ENCODE data around the gene ROPN1L.

ROPN1L gene

DNA sequence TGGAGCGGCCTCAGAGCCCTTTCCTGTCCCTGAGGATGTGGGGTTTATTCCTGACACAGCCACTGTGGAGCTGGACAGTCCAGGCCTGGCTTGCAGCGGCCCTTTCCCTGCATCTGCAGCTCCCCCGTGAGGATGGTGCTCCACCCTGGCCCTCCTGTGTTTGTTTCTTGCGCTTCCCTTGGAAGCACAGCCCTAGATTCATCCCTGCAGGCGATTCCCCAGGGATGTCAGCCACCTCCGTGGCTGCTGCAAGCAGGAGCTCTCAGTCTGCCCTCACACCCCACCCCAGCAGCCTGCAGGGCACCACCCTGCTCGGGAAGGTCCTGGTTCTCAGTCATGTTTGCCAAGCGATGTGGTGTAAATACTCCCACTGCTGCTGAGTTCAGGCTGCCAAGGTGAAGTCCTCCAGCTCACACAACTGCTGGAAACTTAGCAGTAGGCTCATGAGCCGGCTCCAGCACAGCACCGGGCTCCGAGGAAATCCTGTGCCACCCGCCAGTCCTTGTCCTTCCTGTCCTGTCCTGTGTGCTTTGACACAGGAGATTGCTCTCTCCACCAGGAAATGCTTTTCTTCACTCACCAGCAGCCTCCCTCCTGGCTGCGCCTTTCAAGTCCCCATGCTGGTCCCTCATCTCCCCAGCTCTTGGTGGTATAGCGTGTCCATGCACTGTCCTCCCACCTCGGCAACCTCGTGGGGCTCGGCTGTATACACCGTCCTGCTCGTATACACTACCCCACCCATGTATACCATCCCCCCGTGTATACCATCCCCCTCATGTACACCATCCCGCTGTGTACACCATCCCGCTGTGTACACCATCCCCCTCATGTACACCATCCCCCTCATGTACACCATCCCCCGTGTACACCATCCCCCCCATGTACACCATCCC, 16.2 kb downstream of the ROPN1L start:
- DNase-seq (ENCODE audit: low read depth in 2 of 2): no peak

DNA sequence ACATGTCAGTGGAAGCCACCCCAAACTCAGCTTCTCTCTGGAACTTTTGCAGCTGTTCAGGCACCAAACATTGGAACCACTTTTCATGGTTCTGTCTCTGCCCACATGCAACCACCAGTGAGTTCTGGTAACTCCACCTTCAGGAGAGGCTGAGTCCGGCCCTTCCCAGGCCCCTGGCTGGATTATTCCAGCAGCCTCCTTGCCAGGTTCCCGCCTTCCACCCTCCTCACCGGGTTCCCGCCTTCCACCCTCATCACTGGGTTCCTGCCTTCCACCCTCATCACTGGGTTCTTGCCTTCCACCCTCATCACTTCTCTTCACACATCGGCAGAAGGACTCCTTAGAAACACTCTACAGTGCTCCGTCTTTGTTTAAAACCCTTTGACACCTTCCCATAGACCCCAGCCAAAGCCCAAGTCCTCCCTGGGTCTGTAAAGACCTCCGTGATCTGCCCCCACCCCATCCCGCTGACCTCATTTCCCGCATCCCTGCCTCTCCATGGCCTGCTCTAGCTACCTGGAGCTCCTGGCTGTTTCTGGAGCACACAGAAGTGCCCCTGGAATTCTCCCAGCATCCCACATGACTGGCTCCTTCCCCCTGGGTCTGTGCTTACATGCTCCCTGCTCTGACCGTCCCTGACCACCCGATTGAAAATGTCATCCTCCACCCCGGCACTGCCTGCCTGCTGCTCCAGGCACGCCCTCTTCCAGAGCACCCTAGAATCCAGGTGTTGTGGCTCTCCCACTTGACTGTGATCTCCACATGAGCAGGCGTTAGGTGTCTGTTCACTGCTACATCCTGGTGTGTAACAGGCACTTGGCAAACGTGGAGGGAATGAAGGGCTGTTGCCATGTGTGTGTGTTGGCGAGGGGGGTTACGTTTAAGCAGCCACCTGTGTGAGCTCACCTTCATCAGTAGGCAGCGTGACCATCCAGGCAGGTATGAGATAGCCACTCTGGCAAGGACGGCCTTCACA, 17.7 kb downstream of the ROPN1L start:
- DNase-seq (ENCODE audit: low read depth in 2 of 2): no peak

DNA sequence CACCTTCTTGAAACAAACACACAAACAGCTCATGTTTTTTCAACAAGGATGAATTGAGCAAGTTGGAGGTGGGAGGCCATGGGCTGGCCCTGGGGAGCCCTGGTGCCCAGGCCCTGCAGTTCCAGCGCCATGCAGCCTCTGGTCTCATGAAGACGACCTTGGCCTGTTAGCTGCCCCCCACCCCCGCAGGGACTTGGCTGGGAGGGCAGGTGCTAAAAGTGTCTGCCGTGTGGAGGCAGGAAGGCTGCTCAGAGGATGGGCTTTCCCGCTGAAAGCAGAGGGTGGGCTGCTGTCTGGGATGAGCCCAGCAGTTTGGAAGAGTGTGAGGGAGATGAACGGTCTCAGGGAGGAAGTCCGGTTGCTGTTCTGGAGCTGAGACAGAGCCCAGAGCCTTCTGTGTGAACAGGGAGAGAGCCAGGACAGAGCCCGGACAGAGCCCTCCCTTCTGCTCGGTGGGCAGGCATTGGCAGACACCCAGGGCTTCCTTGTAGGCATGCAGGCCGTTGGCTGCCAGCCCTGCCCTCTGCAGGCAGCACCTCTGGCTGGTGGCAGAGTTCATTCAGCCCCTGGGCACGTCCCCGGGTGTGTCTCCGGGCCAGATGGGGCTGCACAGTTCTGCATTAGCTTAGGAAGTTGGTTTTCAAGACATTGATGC, 18.7 kb downstream of the ROPN1L start:
- no peak for DNase-seq (ENCODE audit: low read depth in 2 of 2)

DNA sequence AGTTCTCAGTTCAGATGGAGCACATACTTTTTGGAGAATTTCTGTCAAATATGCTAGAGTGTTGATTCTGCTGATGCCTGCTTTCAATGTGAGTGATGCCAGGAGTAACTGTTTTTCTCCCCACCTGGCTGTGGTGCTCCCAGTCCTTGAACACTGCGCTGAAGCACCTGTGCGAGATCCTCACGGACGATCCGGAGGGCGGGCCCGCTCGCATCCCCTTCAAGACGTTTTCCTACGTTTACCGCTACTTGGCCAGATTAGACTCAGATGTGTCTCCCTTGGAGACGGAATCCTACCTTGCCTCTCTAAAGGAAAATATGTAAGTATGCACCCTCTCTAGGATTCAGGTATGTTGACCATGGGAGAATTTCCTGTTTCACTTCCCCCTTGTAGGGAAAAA, 19.4 kb downstream of the ROPN1L start:
- DNase-seq (ENCODE audit: low read depth in 2 of 2): no peak

DNA sequence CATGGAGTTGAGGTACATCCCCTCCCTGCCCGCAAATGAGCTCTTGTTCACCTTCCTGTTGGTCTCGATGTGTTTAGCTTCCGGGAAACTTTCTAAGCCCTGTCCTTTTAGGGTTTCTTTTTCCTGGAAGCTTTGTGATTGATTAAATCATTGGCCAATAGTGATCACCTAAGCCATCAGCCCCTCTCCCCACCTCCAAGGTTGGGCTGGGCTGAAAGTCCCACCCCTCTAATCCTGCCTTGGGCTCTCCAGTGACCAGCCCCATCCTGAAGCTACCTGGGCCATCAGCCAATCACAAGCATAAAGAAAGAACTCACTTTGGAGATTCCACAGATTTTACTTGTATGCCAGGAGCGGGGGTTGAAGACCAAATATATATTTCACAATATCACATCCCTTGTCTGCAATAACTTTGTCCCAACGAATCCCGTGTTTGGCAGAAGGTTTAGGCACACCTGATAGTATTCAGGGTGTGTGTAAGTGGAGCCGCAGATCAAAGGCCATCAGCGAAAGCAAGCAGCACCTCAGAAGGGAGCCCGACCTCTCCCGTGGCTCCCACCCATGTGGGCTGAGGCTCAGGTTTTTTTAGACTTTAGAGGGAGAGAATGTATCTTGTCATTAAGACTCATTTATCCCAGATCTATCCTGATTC, 20.4 kb downstream of the ROPN1L start:
- no peak for DNase-seq (ENCODE audit: low read depth in 2 of 2)

DNA sequence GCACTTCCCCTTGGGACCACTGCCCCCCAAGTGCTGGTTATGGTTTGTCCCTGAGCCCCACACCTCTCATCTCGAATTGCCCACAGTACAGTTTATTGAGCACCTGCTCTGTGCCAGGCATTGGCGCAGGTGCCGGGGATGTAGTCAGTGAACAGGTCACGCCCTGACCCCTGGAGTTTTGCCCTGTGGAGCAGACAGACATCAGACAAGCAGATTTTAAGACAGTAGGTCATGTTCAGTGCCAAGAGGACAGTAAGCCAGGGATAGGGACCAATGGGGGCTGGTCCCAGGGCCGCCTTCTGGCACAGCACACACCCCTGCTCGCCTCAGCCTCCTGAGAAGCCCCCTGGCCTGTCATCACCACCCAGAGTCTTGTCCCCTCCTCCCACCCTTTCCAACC, 21.9 kb downstream of the ROPN1L start:
- DNase-seq (ENCODE audit: low read depth in 2 of 2): no peak

DNA sequence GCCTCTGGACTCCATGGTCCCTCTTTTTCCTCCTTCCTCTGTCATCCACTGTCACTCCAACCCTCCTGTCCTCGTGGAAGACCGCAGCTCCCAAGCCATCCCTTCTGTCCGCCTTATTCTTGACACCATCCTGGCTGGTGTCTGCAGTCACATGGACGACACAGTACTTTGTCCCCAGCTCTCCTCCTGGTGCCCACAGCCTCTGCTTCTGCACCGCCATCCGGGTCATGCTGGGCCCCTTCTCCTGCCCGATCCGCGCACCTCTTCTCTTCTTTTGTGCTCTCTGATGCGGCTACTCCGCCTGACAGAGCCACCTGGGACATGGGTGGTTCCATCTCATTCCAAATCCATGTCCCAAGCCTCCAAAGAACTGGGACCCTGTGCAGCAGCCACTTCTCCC, 22.5 kb downstream of the ROPN1L start:
- no peak for DNase-seq (ENCODE audit: low read depth in 2 of 2)

DNA sequence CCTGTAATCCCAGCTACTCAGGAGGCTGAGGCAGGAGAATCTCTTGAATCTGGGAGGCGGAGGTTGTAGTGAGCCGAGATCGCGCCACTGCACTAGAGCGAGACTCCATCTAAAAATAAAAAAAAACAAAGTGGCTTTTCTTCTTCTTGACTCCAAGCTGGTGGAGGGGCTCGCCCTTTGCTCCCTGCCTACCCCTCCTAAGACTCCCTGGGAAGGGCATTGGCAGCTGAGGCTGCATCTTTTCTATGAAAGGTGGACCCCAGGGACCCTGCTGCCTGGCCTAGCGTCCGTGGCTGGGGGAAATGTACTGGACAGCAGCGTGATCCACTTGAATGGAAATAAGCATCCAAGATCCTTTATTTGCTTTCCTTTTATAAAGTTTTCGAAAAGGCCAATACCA, 24.0 kb downstream of the ROPN1L start:
- DNase-seq (ENCODE audit: low read depth in 2 of 2): no peak

DNA sequence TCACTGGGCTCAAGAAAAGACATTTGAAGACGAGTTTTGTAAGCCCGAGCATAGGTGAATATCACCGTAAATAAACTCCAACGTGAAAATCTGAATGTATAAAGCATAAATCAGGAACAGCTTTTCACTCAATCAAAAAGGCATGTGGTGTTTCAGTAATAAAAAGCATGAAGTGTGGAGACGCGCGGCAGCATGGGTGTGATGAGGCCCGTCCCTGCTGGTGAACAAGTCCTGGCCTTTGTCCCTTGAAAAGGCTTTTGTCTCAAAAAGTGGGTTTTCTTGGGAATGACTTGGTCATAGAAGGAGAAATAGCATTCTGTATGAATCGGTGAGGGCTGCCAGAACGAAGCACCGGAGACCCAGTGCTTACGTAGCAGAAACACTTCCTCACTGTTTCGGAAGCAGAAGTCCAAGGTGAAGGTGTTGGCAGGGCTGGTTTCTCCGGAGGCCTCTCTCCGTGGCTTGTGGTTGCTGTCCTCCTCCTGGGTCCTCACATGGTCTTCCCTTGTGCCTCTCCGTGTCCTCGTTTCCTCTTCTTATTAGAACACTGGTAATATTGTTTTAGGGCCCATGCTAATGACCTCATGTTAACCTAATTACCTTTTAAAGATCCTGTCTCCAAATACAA, 24.9 kb downstream of the ROPN1L start:
- DNase-seq (ENCODE audit: low read depth in 2 of 2): no peak

DNA sequence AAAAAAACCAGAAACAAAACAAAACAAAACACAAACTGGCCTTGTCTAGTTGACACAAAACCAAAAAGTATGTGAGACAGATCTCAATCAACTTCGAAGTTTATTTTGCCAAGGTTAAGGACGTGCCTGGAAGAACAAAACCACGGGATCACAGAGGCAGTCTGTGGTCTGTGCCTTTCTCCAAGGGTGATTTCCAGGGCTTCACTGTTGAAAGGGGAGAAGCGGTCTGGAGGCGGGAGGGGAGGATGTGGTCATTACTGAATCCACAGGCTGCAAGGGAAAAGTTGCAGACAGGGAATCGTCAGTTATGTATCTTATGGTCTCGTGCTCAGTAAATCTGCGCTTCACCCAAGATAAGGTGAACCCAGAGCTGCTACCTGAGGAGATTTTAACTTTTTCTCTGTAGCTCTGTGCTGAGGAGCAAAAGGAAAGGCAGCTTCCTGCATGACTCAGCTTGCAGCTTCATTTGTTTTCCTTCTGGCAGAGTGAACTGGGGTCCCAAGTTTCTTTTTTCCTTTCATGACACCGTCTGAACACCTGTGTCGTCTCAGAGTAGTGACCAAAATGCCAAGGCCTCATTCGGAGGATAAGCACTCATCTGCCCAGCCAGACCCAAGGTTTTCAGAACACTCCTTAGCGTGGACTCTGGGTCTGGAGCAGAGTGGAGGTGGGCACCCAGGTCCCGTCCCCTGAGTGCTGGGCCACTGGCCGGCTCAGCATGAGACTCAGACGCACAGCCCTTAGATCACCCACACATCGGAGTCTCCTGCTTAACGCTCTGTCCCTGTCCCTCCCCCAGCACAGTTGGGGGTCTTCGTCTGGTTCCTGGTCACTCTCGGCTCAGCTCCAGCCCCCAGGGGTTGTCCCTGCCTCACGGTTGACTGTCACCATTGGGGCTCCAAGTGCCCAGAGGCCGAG, 25.9 kb downstream of the ROPN1L start:
- no peak for DNase-seq (ENCODE audit: low read depth in 2 of 2)

DNA sequence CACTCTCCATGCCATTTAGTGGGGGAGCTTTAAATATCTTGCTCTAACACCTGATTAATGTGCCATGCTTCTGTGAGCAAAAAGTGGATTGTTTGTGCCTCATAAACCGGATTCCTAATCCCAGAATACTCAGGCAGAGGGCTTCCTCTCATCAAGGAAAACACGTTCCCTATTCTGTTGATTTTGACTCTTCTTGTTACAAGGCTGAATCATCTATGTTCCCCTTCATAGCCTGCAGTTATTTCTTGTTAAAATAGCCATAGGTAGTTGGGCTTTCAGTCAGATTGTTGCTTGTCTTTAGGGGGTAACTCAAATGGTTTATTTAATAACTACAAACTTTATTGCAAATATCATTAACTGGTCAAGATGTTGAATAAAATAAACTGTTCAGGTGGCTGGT, 26.6 kb downstream of the ROPN1L start:
- no peak for DNase-seq (ENCODE audit: low read depth in 2 of 2)

DNA sequence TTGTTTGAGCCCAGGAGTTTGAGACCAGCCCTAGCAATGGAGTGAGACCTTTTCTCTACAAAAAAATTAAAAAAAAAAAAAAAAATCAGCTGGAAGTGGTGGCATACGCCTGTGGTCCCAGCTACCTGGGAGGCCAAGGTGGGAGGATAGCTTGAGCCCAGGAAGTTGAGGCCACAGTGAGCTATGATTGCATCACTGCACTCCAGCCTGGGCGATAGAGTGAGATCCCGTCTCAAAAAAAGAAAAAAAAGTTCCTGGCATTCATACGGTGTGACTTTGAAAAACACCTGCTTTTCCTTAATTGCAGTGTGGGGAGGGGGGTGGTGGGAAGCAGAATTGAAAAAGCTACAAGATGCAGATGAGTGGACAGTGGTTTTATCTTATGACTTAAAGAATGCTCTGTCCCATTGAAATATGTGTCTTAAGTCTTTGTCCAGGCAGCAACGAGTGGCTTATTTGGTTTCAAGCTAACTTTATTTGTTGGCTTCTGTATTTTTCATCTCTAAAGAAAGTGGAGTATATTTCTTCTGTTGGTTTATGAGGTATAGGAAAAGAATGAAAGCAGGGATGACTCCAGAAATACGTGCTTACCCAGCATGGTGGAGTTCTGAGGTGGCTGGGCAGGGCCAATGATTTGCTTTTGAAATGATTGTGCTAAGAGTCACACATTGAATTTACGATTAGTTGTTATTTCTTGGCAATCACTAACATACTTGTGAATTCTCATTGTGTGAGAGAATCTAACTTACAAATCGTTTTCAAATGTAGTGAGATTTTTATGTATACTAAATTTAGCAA, 27.8 kb downstream of the ROPN1L start:
- no peak for DNase-seq (ENCODE audit: low read depth in 2 of 2)

DNA sequence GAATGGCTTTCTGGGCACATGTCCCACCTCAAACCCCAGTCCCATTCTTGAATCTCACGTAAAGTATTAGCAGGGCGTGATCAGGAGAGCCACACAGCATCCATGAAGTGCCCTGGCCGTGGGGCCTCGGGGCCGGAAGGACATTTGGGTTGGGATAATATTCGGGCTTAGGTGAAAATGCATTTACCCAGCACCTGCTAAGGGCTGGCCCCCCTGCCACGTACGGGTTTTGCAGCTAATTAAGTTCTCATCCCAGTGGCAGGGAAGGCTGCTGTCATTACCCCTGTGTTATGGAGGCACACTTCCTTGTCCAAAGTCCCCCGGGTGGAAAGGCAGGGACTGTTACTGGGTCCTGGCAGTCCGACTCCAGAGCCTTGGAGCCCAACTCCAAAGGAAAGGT, 29.0 kb downstream of the ROPN1L start:
- DNase-seq (ENCODE audit: low read depth in 2 of 2): no peak

DNA sequence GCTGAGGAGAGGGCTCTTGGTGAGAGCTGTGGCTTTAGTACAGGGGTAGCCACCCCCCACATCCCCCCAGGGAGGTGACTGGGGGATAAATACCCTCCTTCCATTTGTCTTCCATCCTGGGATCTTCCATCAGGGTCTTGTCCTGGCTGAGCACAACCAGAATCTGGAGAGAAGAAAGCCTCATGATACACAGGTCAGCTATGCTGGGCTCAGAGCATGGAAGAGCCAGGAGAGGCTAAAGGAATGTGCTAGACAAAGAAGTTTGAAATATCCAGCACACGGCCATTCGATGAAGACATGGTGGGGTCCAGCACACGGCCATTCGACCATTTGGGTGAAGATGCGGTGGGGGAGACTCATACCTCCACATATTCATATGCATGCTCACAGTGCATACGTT, 30.0 kb downstream of the ROPN1L start:
- DNase-seq (ENCODE audit: low read depth in 2 of 2): no peak

DNA sequence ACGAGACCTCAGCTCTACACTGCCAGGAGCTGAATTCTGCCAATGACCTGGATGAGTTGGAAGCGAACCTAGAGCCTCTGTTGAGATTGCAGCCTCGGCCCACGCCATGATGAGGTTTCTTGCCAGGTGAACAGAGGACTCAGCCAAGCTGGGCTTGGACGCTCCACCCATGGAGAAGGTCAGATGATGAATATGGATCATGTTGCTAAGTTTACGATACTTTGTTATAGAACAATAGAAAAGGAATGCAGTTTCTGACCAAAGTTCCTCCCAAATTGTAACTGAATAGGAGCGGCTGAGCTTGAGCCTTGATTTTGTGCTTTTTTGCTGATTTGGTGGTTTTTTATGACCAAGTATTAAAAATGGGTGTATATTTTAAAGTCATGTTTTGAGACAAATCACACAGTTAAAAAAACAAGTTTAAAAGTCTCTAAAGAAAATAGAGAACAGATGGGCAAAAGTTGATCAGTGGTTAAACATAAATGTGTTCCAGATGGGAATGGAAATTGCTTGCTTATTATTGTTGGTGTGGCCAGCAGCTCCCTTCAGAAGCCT, 32.9 kb downstream of the ROPN1L start:
- DNase-seq (ENCODE audit: low read depth in 2 of 2): no peak

DNA sequence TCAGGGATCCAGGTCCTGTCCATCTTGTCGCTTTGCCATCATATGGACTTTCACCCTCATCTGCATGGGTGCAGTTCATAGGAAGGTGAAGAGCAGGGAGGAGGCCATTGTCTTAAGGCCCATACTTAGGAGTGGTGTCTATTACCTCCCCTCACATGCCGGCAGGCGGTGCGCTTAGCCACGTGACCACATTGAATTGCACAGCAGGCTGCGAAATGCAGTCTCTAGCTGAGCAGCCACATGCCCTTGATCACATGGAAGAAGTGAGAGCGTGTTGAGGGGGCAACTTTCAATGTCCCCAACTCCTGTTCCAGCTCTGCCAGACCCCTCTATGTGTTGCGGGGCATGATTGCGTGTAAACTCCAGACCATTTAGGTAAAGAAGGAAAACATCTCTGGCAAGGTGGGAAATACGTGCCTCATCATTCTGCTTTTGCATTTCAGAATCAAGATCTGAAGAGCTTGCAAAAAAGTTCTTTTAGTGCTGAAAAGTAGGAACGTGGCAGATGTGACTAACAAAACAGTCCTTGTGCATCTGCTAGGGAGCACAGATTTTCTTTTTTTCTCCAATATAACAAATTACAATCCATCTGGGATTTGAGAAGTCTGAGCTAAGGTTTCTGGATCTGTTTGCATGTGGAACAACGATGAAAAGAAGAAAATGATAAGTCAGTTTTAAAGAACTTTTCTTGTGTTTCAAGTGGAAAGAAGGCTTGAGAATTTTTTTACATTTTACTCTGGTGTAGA, 34.4 kb downstream of the ROPN1L start:
- DNase-seq (ENCODE audit: low read depth in 2 of 2): no peak

DNA sequence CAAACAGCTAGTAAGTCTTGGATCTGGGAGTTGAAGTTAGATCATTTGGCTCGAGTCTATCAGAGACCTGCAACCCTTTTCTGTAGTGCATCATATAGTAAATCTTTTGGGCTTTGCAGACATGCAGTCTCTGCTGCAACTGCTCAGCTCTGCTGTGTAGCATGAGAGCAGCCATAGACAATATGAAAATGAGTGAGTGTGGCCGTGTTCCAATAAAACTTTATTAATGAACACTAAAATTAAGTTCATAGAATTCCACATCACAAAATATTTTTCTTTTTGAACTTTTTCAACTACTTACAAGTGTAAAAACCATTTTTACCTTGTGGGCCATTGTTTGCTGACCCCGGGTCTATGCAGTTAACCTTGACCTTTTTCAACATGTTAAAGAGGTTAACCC, 35.2 kb downstream of the ROPN1L start:
- no peak for DNase-seq (ENCODE audit: low read depth in 2 of 2)

DNA sequence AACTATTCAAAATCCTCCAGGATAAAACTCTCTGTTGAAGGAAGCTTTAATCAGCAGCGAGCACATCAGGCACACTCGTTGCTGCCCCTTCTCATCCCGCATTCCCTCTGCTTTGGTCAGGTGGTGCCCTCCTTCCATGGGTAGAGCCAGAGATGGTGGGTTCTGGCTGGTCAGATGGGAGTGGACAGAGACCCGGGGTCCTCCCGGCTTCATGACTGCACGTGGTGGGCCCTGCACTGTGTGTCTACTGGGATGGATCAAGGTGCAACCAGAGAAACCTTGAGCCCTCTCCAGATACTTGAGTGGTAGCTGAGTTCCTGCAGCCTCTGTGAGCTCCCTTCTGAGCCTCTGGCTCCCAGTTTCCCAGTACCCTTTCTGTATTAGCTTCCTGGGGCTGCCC, 36.3 kb downstream of the ROPN1L start:
- DNase-seq (ENCODE audit: low read depth in 2 of 2): no peak

Data from stimulated activated CD8-positive, alpha-beta memory T cell treated with anti-CD3 and anti-CD28 coated beads, Interleukin-7, amount 100 ng/mL, for 1 hour (primary cell).